ENCODE data around the gene PATE1.
"Not testable (repeated sequence)": the region's sequence is repeated elsewhere in the genome, so short reads cannot be mapped to it uniquely, and the experiment has no call there.

The PATE1 gene

GRCh38 chr11:125745979-125746378 lies at the start of gene PATE1:
Gene PATE1 (plus strand): TSS chr11:125746279. CDS start chr11:125746305, 26 bp downstream.
- no peak for TF ChIP-seq CTCF (IDR thresholded peaks at IDR 0.05; ENCODE audit: insufficient read depth, missing control alignments)

GRCh38 chr11:125701018-125701610 lies 45.0 kb upstream of the PATE1 start:
- DNase-seq (ENCODE audit: insufficient read length, low spot score) (no peak), FAIRE-seq (no peak)
- TF ChIP-seq CTCF (IDR thresholded peaks at IDR 0.05; ENCODE audit: insufficient read depth, missing control alignments) = no peak

More at GRCh38 chr11:125745979-125746378, at the start of gene PATE1:
- FAIRE-seq (no peak), DNase-seq (ENCODE audit: insufficient read length, low spot score) (no peak)

- FAIRE-seq (no peak), DNase-seq (ENCODE audit: insufficient read length, low spot score) (no peak)
- no peak for TF ChIP-seq CTCF (IDR thresholded peaks at IDR 0.05; ENCODE audit: insufficient read depth, missing control alignments)
Measured at GRCh38 chr11:125701858-125702621, 44.0 kb upstream of the PATE1 start.

- FAIRE-seq = not testable (repeated sequence)
Measured at GRCh38 chr11:125704686-125705085, 41.4 kb upstream of the PATE1 start.

GRCh38 chr11:125720781-125721180 lies 25.3 kb upstream of the PATE1 start:
- FAIRE-seq (no peak), DNase-seq (ENCODE audit: insufficient read length, low spot score) (no peak)
- no peak for TF ChIP-seq CTCF (IDR thresholded peaks at IDR 0.05; ENCODE audit: insufficient read depth, missing control alignments)

More at GRCh38 chr11:125704686-125705085, 41.4 kb upstream of the PATE1 start:
- not testable (repeated sequence) for DNase-seq (ENCODE audit: insufficient read length, low spot score)

- peak; percentile 54 for TF ChIP-seq CTCF (IDR thresholded peaks at IDR 0.05; ENCODE audit: insufficient read depth, missing control alignments)
- FAIRE-seq = no peak
Measured at GRCh38 chr11:125724125-125724524, 22.0 kb upstream of the PATE1 start.

GRCh38 chr11:125728969-125729368 lies 17.1 kb upstream of the PATE1 start:
- TF ChIP-seq CTCF (IDR thresholded peaks at IDR 0.05; ENCODE audit: insufficient read depth, missing control alignments) = no peak
- DNase-seq (ENCODE audit: insufficient read length, low spot score) (no peak), FAIRE-seq (no peak)

More at GRCh38 chr11:125724125-125724524, 22.0 kb upstream of the PATE1 start:
- DNase-seq (ENCODE audit: insufficient read length, low spot score) = no peak

Data from D721Med (cell line).